Keratinocyte (primary cell): ENCODE measurements around the gene CAND2.

Experiments
- CTCF ChIP-seq, 3 experiments: IDR thresholded peaks in 1 of 3; conservative IDR thresholded peaks in 1 of 3; optimal IDR thresholded peaks in 1 of 3; 2 replicates in 2 of 3; 3 replicates in 1 of 3; pipeline versions ENCODE3 to v1.5.1; 2011; ENCODE audit warnings: low read length in 3 of 3, mild to moderate bottlenecking in 3 of 3, moderate library complexity in 2 of 3, control low read depth in 1 of 3, inconsistent platforms in 1 of 3; ENCODE audit not compliant: insufficient read depth in 2 of 3; ENCODE audit errors: extremely low read depth in 1 of 3
- EZH2 ChIP-seq: IDR thresholded peaks from one replicate; pipeline ENCODE4 v1.6.1; 2012; ENCODE audit warnings: inconsistent platforms, mild to moderate bottlenecking, low read length, moderate library complexity

GRCh38 chr3:12798559-12799179 is 2.2 kb downstream of the CAND2 start:
- no peak for TF ChIP-seq CTCF (optimal IDR thresholded peaks at IDR 0.05 in 1 of 3, IDR thresholded peaks at IDR 0.05 in 1 of 3, conservative IDR thresholded peaks at IDR 0.05 in 1 of 3; ENCODE audit: extremely low read depth in 1 of 3, insufficient read depth in 2 of 3, low read length in 3 of 3)
- no peak for TF ChIP-seq EZH2
